Measurements from ENCODE around the gene TYROBP. TPM values are rescaled to one million over a fixed set of nuclear protein-coding genes. Genes with fewer than 3 reads are reported as not detected.
"Not testable (repeated sequence)": the region's sequence is repeated elsewhere in the genome, so short reads cannot be mapped to it uniquely, and the experiment has no call there.

Gene TYROBP
- total RNA-seq, result 100 to 1,000 TPM in 1 of 2 donors, 10 to 100 TPM in 1; 17.0 to 282 TPM
- 1,000 to 10,000 TPM in 1 of 2 donors, 100 to 1,000 TPM in 1; 552 to 1,276 TPM for polyA plus RNA-seq
- long read RNA-seq, donor 1, transcript TYROBP-201 (5 exons, 568 nt), result major isoform, 9 of 12 reads
- long read RNA-seq, donor 1, partial matches to known transcripts, result 0 of 12 reads
- long read RNA-seq, donor 1, other reads (novel, unspliced or antisense), result 0 of 12 reads
- long read RNA-seq, donor 2, partial matches to known transcripts, result 0 of 5 reads
- long read RNA-seq, donor 2, other reads (novel, unspliced or antisense), result 0 of 5 reads
- long read RNA-seq, donor 3, partial matches to known transcripts, result 0 of 7 reads
- long read RNA-seq, donor 3, other reads (novel, unspliced or antisense), result 0 of 7 reads
- long read RNA-seq, donor 4, partial matches to known transcripts, result 0 of 4 reads
- long read RNA-seq, donor 4, other reads (novel, unspliced or antisense), result 0 of 4 reads
- long read RNA-seq, donor 5, transcript TYROBP-201 (5 exons, 568 nt), result major isoform, 6 of 11 reads
- long read RNA-seq, donor 5, partial matches to known transcripts, result 0 of 11 reads
- long read RNA-seq, donor 5, other reads (novel, unspliced or antisense), result 0 of 11 reads

DNA sequence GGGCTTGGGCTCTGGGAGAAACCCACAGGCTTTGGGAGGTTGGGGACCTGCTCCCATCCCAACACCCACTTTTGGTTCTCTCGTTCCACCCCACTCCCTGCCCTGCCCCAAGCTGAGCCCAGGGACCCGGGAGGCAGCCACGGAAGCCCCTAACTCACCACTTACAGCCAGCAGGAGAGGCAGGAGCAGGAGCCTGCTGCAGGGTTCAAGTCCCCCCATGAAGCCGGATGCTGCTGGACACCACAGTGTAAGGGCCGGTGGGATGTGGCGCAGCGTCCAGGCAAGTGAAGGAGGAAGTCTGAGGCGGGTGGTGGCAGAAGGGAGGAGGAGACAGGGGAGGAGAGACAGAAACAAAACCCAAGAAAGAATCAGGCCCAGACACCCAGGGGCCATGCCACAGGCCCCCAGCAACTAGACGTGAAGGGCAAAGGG is at the start of gene TYROBP:
TSS of gene TYROBP (minus strand) at position 286 of the 432 bp plus-strand sequence. CDS start at position 219, 67 bp downstream.
- ATAC-seq (ENCODE audit: insufficient read depth, low FRiP score), result no peak
- peaks cover 0 to 17% (median 0%) of the 10 kb centered on the region in 5 donors for H3K4me1 ChIP-seq (ENCODE audit: control insufficient read depth in 5 of 5, insufficient read depth in 5 of 5, low read length in 5 of 5)
- TF ChIP-seq, protein P1, sequence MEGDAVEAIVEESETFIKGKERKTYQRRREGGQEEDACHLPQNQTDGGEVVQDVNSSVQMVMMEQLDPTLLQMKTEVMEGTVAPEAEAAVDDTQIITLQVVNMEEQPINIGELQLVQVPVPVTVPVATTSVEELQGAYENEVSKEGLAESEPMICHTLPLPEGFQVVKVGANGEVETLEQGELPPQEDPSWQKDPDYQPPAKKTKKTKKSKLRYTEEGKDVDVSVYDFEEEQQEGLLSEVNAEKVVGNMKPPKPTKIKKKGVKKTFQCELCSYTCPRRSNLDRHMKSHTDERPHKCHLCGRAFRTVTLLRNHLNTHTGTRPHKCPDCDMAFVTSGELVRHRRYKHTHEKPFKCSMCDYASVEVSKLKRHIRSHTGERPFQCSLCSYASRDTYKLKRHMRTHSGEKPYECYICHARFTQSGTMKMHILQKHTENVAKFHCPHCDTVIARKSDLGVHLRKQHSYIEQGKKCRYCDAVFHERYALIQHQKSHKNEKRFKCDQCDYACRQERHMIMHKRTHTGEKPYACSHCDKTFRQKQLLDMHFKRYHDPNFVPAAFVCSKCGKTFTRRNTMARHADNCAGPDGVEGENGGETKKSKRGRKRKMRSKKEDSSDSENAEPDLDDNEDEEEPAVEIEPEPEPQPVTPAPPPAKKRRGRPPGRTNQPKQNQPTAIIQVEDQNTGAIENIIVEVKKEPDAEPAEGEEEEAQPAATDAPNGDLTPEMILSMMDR (IDR thresholded peaks at IDR 0.05; ENCODE audit: control extremely low read depth, extremely low read depth), result no peak
- DNase-seq, result no peak
- H3K4me3 ChIP-seq, result peak within 1 kb of the TSS; percentile 1
- H3K27me3 ChIP-seq (ENCODE audit: control insufficient read depth in 3 of 3, insufficient read depth in 3 of 3, low read length in 2 of 3), result no peaks in the 10 kb centered on the region
- no peaks in the 10 kb centered on the region for H3K9me3 ChIP-seq (ENCODE audit: control insufficient read depth in 4 of 4, insufficient read depth in 3 of 4, low read length in 3 of 4)
- H3K9ac ChIP-seq (ENCODE audit: insufficient read depth in 1 of 2, low read length in 2 of 2), result peak within 1 kb of the TSS; percentile 23 to 37
- no peaks in the 10 kb centered on the region for H3K36me3 ChIP-seq (ENCODE audit: control insufficient read depth in 4 of 4, insufficient read depth in 4 of 4, low read length in 4 of 4)
- peak within 1 kb of the TSS in 1 of 2 donors; percentile 77 for H3K27ac ChIP-seq (ENCODE audit: low read depth in 1 of 2, low read length in 1 of 2)
- 15 to 48% methylated on average over 9 of the region's 9 CpGs for WGBS, 2 donors

GRCh38 chr19:35957411-35957810 is 49.3 kb upstream of the TYROBP start:
- H3K27ac ChIP-seq (ENCODE audit: low read depth in 1 of 2, low read length in 1 of 2); H3K9me3 ChIP-seq (ENCODE audit: control insufficient read depth in 4 of 4, insufficient read depth in 3 of 4, low read length in 3 of 4); H3K4me1 ChIP-seq (ENCODE audit: control insufficient read depth in 5 of 5, insufficient read depth in 5 of 5, low read length in 5 of 5); H3K36me3 ChIP-seq (ENCODE audit: control insufficient read depth in 4 of 4, insufficient read depth in 4 of 4, low read length in 4 of 4); DNase-seq; ATAC-seq (ENCODE audit: insufficient read depth, low FRiP score); H3K9ac ChIP-seq (ENCODE audit: insufficient read depth in 1 of 2, low read length in 2 of 2); H3K4me3 ChIP-seq: not testable (repeated sequence)
- H3K27me3 ChIP-seq (ENCODE audit: control insufficient read depth in 3 of 3, insufficient read depth in 3 of 3, low read length in 2 of 3), result peaks cover 0 to 31% (median 16%) of the 10 kb centered on the region in 3 donors
- 84 to 93% methylated on average over 8 of the region's 8 CpGs for WGBS, 2 donors

GRCh38 chr19:35955881-35956634 is 48.0 kb upstream of the TYROBP start:
- Histone ChIP-seq H3K27me3 (ENCODE audit: control insufficient read depth in 3 of 3, insufficient read depth in 3 of 3, low read length in 2 of 3) (peaks cover 0 to 31% (median 12%) of the 10 kb centered on the region in 3 donors), H3K36me3 (ENCODE audit: control insufficient read depth in 4 of 4, insufficient read depth in 4 of 4, low read length in 4 of 4) (no peaks in the 10 kb centered on the region), H3K9me3 (ENCODE audit: control insufficient read depth in 4 of 4, insufficient read depth in 3 of 4, low read length in 3 of 4) (peaks cover 0 to 2% (median 0%) of the 10 kb centered on the region in 4 donors), H3K27ac (ENCODE audit: low read depth in 1 of 2, low read length in 1 of 2) (no peak overlapping the region), H3K4me1 (ENCODE audit: control insufficient read depth in 5 of 5, insufficient read depth in 5 of 5, low read length in 5 of 5) (peaks cover 0 to 5% (median 0%) of the 10 kb centered on the region in 5 donors), H3K4me3 (no peak overlapping the region), H3K9ac (ENCODE audit: insufficient read depth in 1 of 2, low read length in 2 of 2) (no peak overlapping the region)
- WGBS, 2 donors, result 54 to 66% methylated on average over 6 of the region's 6 CpGs
- ATAC-seq (ENCODE audit: insufficient read depth, low FRiP score) (no peak), DNase-seq (no peak)
- TF ChIP-seq, protein P1 (IDR thresholded peaks at IDR 0.05; ENCODE audit: control extremely low read depth, extremely low read depth), result no peak
